Astrocyte of the cerebellum (primary cell): ENCODE results near the gene PRDM16.

Experiments
- DNase-seq: peaks from one replicate; pipeline ENCODE4 v3.0.0-alpha.2; 2011; ENCODE audit warnings: low read depth
- H3K4me3 ChIP-seq: 2 replicates; pipeline ENCODE4 v1.5.1; 2011; ENCODE audit warnings: mild to moderate bottlenecking, low read depth, low read length, moderate library complexity
- in situ Hi-C: cut with HindIII; loops from 2 replicates; pipeline ENCODE4 v1.10.0; 2017; ENCODE audit warnings: low sequenced_read_pairs
- TF ChIP-seq, protein P1 (sequence below): IDR thresholded peaks from 2 replicates; pipeline ENCODE4 v1.5.1; 2012; ENCODE audit warnings: low read length, low read depth, moderate library complexity, mild to moderate bottlenecking; ENCODE audit errors: missing control alignments

Gene PRDM16

DNA sequence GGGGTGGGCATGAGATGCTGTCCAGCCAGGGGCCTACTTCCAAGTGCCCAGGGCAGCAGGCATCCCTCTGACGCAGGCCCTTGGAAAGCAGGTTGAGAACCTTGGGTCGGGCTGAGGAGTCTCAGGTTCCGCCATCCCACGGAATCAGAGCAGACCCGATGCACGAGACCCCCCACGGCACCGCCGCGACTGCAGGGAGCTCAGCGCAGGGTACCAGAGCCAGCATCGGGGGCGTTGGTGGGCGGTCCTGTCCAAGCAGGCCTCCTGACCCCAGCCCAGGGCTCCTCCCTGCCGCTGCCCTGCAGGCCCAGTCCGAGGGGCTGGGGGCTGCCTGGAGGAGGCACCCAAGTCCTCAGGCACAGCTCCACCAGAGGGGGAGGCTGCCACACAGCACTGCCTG, 177.2 kb downstream of the PRDM16 start:
- in situ Hi-C loops: no loop called here
- no peak overlapping the region for H3K4me3 ChIP-seq
- TF ChIP-seq, protein P1, sequence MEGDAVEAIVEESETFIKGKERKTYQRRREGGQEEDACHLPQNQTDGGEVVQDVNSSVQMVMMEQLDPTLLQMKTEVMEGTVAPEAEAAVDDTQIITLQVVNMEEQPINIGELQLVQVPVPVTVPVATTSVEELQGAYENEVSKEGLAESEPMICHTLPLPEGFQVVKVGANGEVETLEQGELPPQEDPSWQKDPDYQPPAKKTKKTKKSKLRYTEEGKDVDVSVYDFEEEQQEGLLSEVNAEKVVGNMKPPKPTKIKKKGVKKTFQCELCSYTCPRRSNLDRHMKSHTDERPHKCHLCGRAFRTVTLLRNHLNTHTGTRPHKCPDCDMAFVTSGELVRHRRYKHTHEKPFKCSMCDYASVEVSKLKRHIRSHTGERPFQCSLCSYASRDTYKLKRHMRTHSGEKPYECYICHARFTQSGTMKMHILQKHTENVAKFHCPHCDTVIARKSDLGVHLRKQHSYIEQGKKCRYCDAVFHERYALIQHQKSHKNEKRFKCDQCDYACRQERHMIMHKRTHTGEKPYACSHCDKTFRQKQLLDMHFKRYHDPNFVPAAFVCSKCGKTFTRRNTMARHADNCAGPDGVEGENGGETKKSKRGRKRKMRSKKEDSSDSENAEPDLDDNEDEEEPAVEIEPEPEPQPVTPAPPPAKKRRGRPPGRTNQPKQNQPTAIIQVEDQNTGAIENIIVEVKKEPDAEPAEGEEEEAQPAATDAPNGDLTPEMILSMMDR: no peak
- no peak for DNase-seq

DNA sequence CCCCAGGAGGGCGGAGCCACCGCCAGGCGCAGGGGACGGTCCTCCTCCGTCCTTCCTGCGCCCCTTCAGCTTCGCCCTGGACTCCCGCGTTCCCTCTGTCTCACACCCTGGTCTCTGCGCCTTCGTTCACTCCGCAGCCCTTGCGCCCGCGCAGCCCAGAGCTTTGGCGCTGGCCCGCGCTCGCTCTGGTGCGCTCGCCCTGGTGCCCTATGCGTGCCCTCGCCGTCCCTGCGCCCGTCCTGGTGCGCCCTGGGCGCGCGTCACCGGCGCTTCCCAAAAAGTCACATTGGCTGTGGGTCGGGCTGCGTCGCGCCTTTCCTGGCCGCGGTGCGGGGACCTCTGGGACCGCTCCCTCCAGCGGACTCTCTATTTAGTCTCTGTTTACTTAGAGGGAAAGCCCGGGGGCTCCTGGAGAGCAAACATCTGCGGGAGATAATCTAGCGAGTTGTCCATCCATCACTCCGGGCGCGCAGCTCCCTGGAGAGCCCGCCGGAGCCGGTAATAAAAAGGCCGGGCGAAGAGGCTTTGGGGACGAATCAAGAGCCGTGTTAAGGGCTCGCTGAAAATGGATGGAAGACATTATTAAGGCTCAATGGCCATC, 178.6 kb downstream of the PRDM16 start:
- no peak overlapping the region for H3K4me3 ChIP-seq
- TF ChIP-seq, protein P1: no peak
- DNase-seq: no peak
- in situ Hi-C loops: no loop called here

DNA sequence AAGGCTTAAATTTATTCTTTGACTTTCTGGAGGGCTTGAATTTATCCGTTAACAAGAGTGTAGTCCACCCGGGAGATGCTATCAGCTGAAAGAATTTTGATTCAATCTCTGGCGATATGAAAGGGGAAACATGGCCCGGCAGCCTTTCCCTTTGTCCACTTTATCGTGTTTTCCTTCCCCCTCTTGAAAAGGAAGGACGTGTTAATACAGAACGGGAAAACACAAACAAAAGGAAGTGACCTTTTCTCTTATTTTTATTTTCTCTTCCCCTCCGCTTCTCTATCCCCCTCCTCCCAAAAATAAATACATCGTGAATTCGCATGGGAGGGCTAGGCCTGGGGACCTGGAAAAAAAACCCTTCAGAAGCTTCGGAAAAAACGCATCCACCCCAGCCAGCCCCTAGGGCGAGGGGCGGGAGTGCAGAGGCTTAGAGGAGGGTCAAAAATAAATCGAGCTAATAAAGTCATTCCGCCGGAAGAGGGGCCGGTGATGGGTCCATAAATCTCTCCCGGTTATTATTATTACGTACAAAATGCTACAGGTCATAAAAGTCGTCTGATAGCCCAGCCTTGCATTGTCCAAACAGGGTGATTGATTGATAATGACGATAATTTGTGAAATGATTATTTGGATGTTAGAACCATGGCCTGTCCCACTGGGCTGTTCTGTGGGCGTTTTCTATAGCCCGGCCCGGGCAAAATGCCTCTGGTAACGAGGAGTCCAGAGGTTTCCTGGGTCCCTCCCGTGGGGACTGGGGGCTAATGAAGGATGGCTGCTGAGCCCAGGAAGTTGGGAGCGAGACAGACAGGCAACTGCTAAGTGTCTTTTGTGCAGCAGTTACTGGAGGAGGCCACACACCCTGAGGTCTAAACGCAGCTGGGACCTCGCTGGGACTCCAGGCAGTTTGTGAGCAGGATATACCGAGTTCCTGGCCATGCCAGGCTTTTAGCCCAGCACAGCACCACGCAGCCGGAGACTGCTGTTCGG, 179.4 kb downstream of the PRDM16 start:
- TF ChIP-seq, protein P1: no peak
- no peak overlapping the region for H3K4me3 ChIP-seq
- no peak for DNase-seq
- in situ Hi-C loops: no loop called here

DNA sequence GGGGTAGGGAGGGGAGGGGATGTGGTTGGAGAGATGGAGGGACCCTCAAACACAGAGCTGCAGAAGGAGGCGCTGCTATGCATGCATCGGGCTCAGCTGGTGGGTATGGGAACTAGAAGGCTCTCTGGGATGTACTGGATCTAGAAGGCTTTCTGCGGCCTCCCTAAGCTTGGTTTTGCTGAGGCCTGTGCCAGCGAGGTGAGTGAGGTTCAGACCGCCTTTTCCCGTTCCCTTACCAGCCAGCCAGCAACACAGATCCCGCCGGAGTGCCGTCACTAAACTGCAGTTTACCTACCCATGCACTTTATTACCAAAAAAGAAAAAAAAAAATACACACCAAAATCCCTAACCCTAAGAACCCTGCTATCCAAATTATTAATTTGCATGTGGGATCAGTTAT, 180.2 kb downstream of the PRDM16 start:
- in situ Hi-C loops: no loop called here
- DNase-seq: no peak
- TF ChIP-seq, protein P1: no peak
- no peak overlapping the region for H3K4me3 ChIP-seq

DNA sequence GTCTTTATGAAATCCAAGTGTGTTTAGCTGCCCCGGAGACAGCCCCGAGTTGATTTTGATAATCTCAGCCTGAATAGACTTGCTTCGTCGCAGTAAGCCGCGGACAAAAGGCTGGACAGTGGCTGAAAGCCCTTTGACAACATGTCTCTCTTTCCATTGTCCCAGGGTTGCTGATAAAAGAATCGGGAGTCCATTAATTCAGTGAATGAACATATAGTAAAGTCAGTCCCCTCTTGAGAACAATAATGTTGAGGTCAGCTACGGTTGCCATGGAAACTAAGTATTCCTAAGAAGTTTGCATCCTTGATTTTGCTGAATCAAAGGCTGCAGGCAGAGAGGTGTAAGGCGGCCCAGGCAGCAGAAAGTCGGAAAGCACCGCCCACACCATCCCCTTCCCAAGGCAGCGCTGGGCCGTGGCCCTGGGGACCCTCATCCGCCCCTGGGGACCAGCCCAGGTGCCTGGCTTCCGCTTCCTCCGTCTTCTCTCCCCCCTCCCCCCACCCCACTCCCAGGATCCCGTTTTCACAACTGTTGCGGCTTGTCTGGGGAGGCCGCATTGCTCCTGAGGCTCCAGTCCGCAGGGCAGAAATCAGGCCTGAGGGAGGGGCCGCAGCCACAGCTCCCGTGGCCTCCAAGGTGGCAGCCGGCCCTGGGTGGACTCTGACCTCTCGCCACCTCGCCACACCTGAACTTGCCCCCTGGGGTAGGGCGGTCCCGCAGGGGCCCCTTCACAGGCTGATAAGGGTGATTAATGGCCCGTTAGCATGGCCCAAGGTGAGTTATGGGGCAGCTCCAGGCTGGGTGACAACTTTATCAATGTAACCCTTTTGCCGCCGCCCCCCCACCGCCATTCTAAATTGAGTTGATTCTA, 180.9 kb downstream of the PRDM16 start:
- no peak for DNase-seq
- in situ Hi-C loops: no loop called here
- TF ChIP-seq, protein P1: no peak
- no peak overlapping the region for H3K4me3 ChIP-seq

DNA sequence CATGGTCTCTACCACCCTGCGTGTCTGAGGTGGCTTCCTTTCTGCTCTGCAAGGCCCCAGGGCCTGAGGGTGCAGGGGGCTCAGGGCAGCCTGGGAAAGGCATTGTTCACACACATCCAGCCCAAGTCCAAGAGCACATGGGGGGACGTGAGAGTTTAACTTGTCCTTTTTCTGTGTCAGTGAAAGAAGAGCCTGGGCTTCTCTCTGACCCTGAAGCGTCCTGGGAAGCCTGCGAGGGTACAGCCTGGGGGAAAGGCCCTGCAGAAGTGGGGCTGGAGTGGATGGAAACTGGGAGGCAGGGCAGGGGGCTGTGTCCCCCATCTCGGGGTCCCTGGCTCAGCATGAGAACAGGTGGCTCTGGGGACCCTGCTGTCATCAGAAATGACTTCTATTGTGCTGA, 181.6 kb downstream of the PRDM16 start:
- TF ChIP-seq, protein P1: no peak
- no peak overlapping the region for H3K4me3 ChIP-seq
- in situ Hi-C loops: no loop called here
- DNase-seq: no peak
